Stimulated activated CD8-positive, alpha-beta memory T cell treated with anti-CD3 and anti-CD28 coated beads, Interleukin-4, amount 100 ng/mL, for 48 hours (primary cell): ENCODE results near the gene TMEM219.
"Not testable (repeated sequence)": the region's sequence is repeated elsewhere in the genome, so short reads cannot be mapped to it uniquely, and the experiment has no call there.

Experiments
- DNase-seq: peaks from one replicate; pipeline ENCODE4 v3.0.0-alpha.2; 2020

Gene TMEM219

GRCh38 chr16:29961479-29962343 lies at the start of gene TMEM219:
Gene TMEM219 (plus strand): TSS chr16:29962079. CDS start chr16:29963144, 1,065 bp downstream.
- peak; percentile 95 for DNase-seq

GRCh38 chr16:29912087-29912486 lies 49.8 kb upstream of the TMEM219 start:
- no peak for DNase-seq

GRCh38 chr16:29913514-29913913 lies 48.4 kb upstream of the TMEM219 start:
- no peak for DNase-seq

GRCh38 chr16:29915590-29916247 lies 46.2 kb upstream of the TMEM219 start:
- no peak for DNase-seq

GRCh38 chr16:29916979-29917378 lies 44.9 kb upstream of the TMEM219 start:
- DNase-seq = no peak

DNA sequence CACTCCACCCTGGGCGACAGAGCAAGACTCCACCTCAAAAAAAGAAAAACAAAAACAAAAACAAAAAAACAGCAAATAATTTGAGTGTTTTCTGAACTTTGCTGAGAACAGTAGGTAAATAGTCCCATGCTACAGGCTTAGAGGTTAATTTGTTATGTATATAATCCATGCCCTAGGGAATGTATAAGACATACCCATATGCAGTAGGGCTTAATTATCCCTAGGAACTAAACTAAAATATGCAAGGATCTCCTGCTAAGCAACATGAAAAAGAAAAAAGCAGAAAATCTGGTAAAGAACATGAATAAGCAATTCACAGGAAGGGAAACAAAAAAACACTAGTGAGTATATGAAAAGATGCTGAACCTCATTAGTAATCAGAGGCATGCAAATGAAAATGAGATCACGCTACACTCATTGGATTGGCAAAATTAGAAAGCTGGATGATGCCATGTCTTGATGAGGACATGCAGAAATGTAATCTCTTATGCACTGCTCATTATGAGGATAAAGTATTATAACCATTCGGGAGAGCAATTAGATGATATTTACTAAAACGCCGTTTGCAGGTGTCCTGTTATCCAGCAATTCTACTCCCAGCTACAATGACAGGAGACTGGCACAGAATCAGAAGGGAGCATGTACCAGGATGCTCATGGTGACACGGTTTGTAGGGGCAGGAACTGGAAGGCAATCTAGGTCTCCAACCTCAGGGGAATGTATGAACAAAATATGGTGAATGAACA lies 41.4 kb upstream of the TMEM219 start:
- DNase-seq = no peak

DNA sequence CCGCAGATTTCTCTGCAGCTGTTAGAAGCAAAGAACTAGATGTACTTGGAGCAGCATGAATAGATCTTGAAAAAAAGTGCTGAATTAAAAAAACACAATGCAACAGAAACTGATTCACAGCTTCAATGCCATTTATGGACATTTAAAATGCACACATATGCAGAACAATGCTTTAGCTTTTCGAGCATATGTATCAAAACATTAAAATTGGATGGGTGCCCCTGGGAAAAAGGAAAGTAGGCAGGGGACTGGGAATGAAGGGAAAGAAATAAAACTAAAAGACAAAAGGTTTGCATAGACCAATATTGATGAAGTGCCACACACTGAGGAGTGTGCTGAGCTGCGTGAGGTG lies 40.9 kb upstream of the TMEM219 start:
- no peak for DNase-seq

DNA sequence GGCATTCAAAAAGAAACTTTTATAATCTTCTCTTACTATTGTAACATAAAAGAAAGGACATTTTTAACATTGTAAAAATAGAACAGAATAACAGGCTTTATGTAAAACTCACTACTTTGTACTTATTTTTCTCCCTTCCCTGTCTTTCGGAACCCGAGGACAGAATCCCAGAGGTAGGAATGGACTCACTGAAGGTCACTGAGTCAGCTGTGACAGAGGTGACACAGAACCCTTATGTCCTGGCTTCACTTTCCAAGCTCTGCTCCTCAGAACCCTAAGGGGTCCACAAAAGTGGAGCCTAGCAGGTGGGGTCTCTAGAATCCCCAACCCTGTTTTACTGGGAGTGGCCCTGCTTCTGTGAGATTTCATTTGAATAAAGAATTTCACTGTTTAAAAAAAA lies 39.6 kb upstream of the TMEM219 start:
- DNase-seq = no peak

DNA sequence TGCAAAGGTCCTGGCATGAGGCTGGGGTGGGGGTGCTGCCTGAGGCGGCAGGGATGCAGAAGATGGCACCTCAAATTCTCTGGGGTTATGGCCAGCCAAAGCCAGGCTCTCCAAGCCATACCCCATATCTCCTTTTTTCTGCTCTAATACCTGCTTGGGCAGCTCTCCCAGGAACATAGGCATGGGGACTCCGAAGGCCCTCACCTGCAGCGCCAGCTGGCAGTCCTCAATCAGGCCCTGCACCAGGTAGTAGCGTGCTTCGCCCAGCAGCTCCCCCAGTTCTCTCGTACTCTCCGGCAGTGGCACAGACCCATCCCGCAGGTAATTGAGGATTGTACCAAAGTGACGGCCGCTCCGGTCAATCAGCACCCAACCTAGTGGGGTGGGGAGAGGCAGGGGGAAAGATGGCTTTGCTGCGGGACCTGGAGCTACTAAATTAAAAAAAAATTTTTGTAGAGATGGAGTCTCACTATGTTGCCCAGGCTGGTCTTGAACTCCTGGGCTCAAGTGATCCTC lies 38.8 kb upstream of the TMEM219 start:
- no peak for DNase-seq

- DNase-seq = no peak
Measured at GRCh38 chr16:29925105-29925756, 36.6 kb upstream of the TMEM219 start.

DNA sequence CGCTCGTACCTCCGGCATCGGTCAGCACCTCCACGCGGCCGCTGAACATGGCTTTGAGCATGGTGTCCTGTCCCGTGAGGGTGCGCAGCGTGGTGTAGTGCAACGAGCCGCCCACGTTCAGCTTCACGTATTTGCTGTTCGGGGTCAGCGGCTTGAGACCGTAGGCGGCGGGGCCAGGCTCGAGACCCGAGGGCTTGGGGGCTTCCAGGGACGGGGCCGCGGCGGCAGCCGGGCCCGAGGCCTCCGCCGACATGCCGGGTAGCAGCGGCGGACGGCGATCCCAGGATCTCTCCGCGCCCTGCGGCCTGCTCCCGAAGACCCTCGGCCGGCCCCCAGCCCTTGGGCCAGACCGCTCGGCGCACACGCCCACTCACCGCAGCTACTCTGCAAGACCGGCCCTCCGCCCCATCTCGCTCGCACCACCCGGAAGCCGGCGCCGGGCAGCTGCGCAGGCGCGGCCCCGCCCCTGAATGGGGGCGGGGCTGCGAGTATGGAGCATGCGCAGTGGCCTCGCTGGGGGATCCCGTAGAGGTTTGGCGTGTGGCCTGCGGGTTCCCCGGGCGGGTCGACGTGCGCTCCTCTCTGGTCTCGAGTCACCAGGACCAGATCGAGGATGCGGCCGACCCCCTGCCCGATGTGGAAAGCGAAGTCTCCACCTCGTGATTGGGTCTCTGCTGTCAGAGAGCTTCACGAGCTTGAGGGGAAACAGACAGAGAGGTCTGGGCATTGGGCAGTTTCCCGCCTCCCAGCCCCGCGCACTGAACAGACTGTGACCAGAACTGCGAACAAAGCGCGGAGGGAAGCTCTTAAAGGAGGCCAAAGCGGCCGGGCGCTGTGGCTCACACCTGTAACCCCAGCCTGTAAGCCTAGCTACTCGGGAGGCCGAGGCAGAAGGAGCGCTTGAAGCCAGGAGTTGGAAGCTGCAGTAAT lies 35.8 kb upstream of the TMEM219 start, which contains the start of gene KCTD13:
Gene KCTD13 (minus strand): TSS at position 446 of the 930 bp plus-strand sequence. CDS start 193 bp downstream, at position 253.
- peak; percentile 92 for DNase-seq

GRCh38 chr16:29926711-29927052 lies 35.2 kb upstream of the TMEM219 start:
- DNase-seq = no peak

- DNase-seq = no peak
Measured at GRCh38 chr16:29927070-29927905, 34.6 kb upstream of the TMEM219 start.

- DNase-seq = not testable (repeated sequence)
Measured at GRCh38 chr16:29931750-29932149, 30.1 kb upstream of the TMEM219 start.

- no peak for DNase-seq
Measured at GRCh38 chr16:29940656-29941055, 21.2 kb upstream of the TMEM219 start.

GRCh38 chr16:29943846-29944799 lies 17.8 kb upstream of the TMEM219 start:
- no peak for DNase-seq

- no peak for DNase-seq
Measured at GRCh38 chr16:29947897-29948296, 14.0 kb upstream of the TMEM219 start.

- DNase-seq = no peak
Measured at GRCh38 chr16:29950806-29951461, 10.9 kb upstream of the TMEM219 start.
